Left kidney (tissue), 2 donors: Measurements from ENCODE around the gene ZNHIT2. TPM values are rescaled to one million over a fixed set of nuclear protein-coding genes. Genes with fewer than 3 reads are reported as not detected.

ENCODE experiments used
- DNase-seq: peaks from one replicate; pipeline ENCODE4 v3.0.0-alpha.2; 2013
- polyA plus RNA-seq: library from polyadenylated mRNA; unstranded; fragments of 120-200 nt; gene quantifications from one replicate; pipeline ENCODE4 v1.2.1, GENCODE V29; 2013; ENCODE audit not compliant: insufficient read length

ZNHIT2 gene
- polyA plus RNA-seq, 1 donor = 4.8 TPM

- DNase-seq = peak; percentile 95
Measured at GRCh38 chr11:65134952-65135632, 17.6 kb upstream of the ZNHIT2 start.

GRCh38 chr11:65134240-65134951, 16.9 kb upstream of the ZNHIT2 start, which contains the start of gene SYVN1:
SYVN1 (minus strand) TSS chr11:65134519; CDS start chr11:65133601, 918 bp downstream.
- DNase-seq = peak; percentile 89

- DNase-seq = no peak
Measured at GRCh38 chr11:65133724-65134123, 16.2 kb upstream of the ZNHIT2 start.

DNA sequence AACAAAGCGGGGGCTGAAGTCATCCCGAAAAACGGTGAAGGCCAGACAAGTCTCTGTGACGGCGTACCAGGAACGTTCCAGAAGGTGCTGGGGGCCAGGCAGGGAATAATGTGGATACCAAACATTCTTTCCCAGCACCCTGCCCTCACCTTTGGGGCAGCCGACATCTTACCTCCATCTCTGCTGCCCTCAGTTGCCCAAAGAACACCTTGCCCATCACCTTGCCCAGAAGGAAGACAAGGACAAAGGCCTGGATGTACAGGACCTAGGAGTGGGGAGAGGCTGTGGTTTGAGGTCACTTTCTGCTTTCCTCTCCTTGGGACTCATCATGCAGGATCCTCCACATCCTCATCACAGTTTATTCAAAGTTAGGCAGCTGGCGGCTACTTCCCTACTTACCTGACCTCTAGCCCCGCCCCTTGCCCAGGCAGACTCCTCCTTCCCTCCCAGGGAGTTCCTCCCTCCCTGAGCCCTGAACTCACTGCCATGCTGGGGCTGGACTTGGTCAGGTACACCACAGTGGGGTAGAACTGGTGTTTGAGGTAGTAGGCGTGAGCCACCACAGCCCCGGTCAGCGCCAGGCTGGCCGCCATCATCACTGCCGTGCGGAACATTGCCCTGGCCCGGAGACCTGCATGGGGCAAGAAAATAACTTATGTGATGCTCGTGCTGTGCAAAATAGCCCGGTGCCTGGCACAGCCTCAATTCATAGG, 15.6 kb upstream of the ZNHIT2 start:
- no peak for DNase-seq

GRCh38 chr11:65132238-65132987, 14.9 kb upstream of the ZNHIT2 start:
- no peak for DNase-seq

DNA sequence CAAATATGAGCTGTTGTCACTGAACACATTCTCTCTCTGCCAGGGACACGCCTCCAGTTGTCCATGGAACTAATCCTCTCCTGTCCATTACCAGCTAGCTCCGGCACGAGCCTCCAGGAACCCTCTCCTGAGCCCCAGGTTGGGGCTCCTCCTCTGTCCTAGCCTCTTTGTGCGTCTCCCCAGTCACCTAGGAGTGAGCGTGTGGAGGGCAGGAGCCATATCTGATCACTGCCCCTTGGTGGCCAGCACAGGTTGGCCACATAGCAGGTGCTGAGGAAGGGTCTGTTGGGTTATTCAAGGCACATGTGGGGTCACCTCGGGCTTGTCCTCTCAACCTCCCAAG, 14.4 kb upstream of the ZNHIT2 start:
- DNase-seq = no peak

GRCh38 chr11:65131417-65131776, 13.9 kb upstream of the ZNHIT2 start:
- no peak for DNase-seq

- DNase-seq = no peak
Measured at GRCh38 chr11:65130631-65131416, 13.3 kb upstream of the ZNHIT2 start.

GRCh38 chr11:65129649-65130441, 12.3 kb upstream of the ZNHIT2 start:
- no peak for DNase-seq

DNA sequence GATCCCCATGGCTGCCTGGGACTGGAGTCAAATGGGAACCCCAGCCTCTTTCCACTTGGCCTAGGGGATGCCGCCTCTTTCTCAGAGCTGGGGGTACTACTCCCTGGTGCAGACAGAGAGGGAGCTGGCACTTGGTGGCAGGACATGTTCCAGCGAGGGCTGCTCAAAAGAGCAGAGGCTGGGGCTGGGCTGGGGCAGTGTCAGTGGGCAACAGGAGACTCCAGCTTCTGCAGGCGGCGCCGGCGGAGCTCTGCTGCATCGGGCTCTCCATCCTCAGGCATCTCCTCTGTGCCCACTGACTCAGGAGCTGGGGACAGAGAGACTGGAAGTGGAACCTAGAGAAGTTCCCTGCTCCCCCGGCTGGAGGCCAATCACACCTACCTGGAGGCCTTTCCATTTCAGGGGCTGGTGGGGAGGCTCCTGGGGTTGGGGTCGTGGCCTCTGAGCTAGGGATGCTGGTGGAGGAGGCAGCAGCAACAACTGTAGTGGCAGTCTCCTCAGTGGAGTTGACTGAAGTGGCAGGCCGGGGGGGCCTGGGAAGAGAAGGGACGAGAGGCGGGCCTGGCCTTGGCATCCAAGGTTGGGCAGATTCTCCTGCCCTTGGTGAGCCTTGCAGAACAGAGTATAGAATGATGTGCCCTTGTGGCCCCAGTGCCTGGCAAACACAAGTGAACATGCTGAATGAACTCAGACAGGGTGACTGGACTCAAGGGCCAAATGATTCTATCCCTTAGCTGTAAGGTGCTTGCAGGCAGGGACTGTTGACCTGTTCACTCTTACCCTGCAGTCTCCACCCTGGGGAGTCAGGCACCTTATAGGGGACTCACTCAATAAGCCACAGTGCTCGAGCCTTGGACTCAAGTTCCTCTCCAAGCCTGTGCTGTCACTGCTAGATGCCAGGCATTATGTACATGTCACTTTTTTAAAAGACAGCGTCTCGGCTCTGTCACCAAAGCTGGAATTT, 11.0 kb upstream of the ZNHIT2 start:
- no peak for DNase-seq

DNA sequence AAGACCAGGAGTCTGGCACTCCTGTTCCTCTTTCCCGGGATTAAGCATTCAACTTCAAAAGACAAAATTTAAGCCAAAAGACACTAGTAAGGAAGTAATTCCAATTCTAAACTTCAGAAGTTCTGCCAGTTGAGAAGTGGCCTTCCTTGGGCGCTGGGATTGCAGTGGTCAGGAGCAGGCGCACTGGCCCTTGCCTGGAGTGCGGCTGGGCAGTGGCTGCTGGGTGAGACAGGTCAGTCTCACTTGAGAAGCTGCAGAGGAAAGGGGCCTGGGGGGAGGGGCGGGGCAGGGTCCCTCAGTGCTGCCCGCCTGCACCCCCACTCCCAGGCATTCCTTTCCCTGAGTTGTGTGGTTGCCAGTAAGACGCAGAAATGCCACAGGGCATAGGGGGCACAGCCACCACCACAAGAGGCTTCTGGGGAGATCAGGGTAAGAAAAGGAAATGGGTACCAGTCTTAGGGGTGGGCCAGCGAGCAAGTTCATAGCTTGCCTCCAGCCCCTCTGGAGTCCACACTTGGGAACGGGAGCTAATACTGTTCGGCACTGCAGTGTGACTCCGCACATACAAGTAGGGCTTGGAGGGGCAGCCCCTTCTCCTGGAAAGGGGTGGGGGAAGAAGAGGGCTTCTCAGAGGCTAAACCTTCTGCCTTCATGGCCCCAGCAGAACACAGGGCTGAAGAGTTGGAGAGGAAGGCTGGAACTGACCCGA, 10.1 kb upstream of the ZNHIT2 start:
- DNase-seq = no peak

DNA sequence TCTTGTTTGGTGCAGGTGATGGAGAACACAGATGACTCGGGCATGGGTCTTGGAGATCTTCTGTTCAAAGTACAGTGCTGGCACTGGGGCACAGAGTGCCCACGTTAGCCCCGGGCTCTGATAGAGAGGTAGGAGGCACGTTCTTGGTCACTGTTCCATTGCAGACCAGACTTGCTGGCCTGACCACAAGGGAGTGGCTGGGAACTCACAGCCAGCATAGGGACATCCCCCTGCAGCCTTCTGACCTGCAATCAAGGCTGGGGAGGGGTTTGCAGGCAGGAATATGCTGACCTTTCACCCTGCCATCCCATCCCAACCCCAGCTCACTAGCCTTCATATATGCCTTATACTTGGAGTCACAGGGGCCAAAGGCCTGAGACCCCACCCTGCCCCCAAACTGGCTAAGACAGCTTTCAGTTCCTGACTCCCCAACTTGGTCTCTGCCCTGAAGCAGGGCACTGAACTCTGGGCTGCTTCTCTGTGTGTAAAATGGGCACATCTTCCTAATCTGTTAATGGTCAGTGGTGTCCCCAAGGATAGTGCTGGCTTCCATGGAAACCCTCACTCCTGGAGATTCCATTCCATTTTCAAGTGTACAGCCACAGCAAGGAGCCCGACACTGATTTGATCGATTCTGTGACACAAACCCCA, 9.2 kb upstream of the ZNHIT2 start:
- no peak for DNase-seq

GRCh38 chr11:65125197-65126056, 7.9 kb upstream of the ZNHIT2 start:
- no peak for DNase-seq

DNA sequence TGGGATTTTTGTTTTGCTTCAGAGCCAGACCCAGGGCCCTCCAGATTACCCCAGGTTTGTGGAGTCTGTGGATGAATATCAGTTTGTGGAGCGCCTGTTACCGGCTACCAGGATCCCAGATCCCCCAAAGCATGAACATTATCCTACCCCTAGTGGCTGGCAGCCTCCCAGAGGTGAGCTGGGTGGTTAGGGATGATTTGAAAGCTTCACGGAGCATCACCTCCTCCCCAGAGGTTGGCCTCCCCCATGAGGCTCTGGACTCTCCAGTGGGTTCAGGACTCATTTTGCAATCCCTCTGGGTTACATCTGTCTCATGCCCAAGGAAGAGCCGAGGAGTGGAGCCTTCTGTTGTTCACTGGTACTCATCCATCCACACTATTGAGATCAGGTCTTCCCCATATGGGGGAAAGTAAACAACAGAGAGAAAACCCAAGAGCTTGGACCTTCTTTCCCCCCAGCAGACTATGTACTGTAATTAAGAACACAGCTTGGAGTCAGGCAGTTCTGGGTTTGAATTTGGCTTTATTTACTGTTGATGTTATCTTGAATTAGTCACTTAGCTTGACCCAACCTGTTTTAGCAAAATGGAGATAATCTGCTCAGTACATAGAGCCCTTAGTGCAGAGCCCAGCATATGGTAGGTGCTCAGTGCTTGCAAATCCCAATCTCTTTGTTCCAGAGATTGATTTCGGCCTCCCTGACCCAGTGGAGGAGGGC, 7.1 kb upstream of the ZNHIT2 start:
- no peak for DNase-seq

- peak; percentile 95 for DNase-seq
Measured at GRCh38 chr11:65121865-65122696, 4.6 kb upstream of the ZNHIT2 start, which contains the start of the genes FAU and MRPL49. FAU (minus strand) TSS chr11:65122134; CDS start chr11:65121813, 321 bp downstream. MRPL49 (plus strand) TSS chr11:65122321; CDS start chr11:65122347, 26 bp downstream.
